ENCODE results near the gene SMAD7. TPM values are rescaled to one million over a fixed set of nuclear protein-coding genes. Genes with fewer than 3 reads are reported as not detected.
A peak's percentile ranks its signal among the peaks of the same experiment; 100 is the strongest.

Gene SMAD7
- total RNA-seq, 4 donors from 2014 or later: 41.2 to 76.0 (median 55.2) TPM

GRCh38 chr18:48959921-48960920, 9.5 kb upstream of the SMAD7 start:
- H3K27me3 ChIP-seq: no peaks in the 10 kb centered on the region
- no peak overlapping the region for H3K4me3 ChIP-seq
- 75 to 76% methylated on average over 8 to 13 of the region's 17 CpGs for WGBS, 2 donors (ENCODE audit: low coverage in 1 of 2)
- H3K4me1 ChIP-seq: peaks cover 10 to 50% (median 34%) of the 10 kb centered on the region in 3 donors
- no peaks in the 10 kb centered on the region for H3K9me3 ChIP-seq
- ATAC-seq: no peak
- peak overlapping the region in 3 of 4 donors; percentile 7 to 52 (median 18) for H3K27ac ChIP-seq
- no peaks in the 10 kb centered on the region for H3K36me3 ChIP-seq
- TF ChIP-seq CTCF (IDR thresholded peaks at IDR 0.05): no peak
- TF ChIP-seq POLR2A (IDR thresholded peaks at IDR 0.05): no peak
- TF ChIP-seq EP300 (IDR thresholded peaks at IDR 0.05): no peak
- no peak for TF ChIP-seq POLR2AphosphoS5 (IDR thresholded peaks at IDR 0.05)

GRCh38 chr18:48959551-48959920, 8.8 kb upstream of the SMAD7 start:
- H3K27me3 ChIP-seq: no peaks in the 10 kb centered on the region

GRCh38 chr18:48958951-48959350, 8.2 kb upstream of the SMAD7 start:
- H3K4me3 ChIP-seq: no peak overlapping the region
- H3K36me3 ChIP-seq: no peaks in the 10 kb centered on the region
- no peak overlapping the region for H3K27ac ChIP-seq
- 88 to 93% methylated on average over 6 of the region's 6 CpGs for WGBS, 2 donors (ENCODE audit: low coverage in 1 of 2)
- ATAC-seq: no peak
- TF ChIP-seq EP300 (IDR thresholded peaks at IDR 0.05) (no peak), POLR2AphosphoS5 (IDR thresholded peaks at IDR 0.05) (no peak), POLR2A (IDR thresholded peaks at IDR 0.05) (no peak), CTCF (IDR thresholded peaks at IDR 0.05) (no peak)
- peaks cover 10 to 53% (median 35%) of the 10 kb centered on the region in 3 donors for H3K4me1 ChIP-seq
- H3K9me3 ChIP-seq: no peaks in the 10 kb centered on the region
- no peaks in the 10 kb centered on the region for H3K27me3 ChIP-seq

More at GRCh38 chr18:48959551-48959920, 8.8 kb upstream of the SMAD7 start:
- H3K27ac ChIP-seq: peak overlapping the region in 1 of 4 donors; percentile 52
- no peak for ATAC-seq
- TF ChIP-seq EP300 (IDR thresholded peaks at IDR 0.05) (no peak), POLR2A (IDR thresholded peaks at IDR 0.05) (no peak), CTCF (IDR thresholded peaks at IDR 0.05) (no peak), POLR2AphosphoS5 (IDR thresholded peaks at IDR 0.05) (no peak)
- no peak overlapping the region for H3K4me3 ChIP-seq
- no peaks in the 10 kb centered on the region for H3K9me3 ChIP-seq
- no peaks in the 10 kb centered on the region for H3K36me3 ChIP-seq
- 80 to 93% methylated on average over 3 to 6 of the region's 7 CpGs for WGBS, 2 donors (ENCODE audit: low coverage in 1 of 2)
- H3K4me1 ChIP-seq: peaks cover 10 to 57% (median 40%) of the 10 kb centered on the region in 3 donors

- Histone ChIP-seq H3K4me1 (peaks cover 10 to 52% (median 27%) of the 10 kb centered on the region in 3 donors), H3K27ac (peak overlapping the region in 3 of 4 donors; percentile 76 to 98 (median 81)), H3K36me3 (no peaks in the 10 kb centered on the region), H3K9me3 (no peaks in the 10 kb centered on the region), H3K27me3 (no peaks in the 10 kb centered on the region), H3K4me3 (no peak overlapping the region)
- TF ChIP-seq POLR2A (IDR thresholded peaks at IDR 0.05) (no peak), EP300 (IDR thresholded peaks at IDR 0.05) (no peak), POLR2AphosphoS5 (IDR thresholded peaks at IDR 0.05) (no peak), CTCF (IDR thresholded peaks at IDR 0.05) (no peak)
- ATAC-seq: no peak
- 45 to 79% methylated on average over 4 of the region's 4 CpGs for WGBS, 2 donors (ENCODE audit: low coverage in 1 of 2)
Measured at GRCh38 chr18:48957616-48958015, 6.9 kb upstream of the SMAD7 start.
